B cell (primary cell): Measurements from ENCODE around the gene FAM53C. TPM values are rescaled to one million over a fixed set of nuclear protein-coding genes. Genes with fewer than 3 reads are reported as not detected.

Experiments used
- ATAC-seq: fragments of 200-7000 bp; cut with Tn5 transposase; one replicate; pipeline ENCODE4 v1.10.0; 2021; ENCODE audit warnings: low read depth, mild to moderate bottlenecking, moderate number of reproducible peaks, moderate library complexity
- CTCF ChIA-PET: fragments of 350-600 bp; sonication (Branson Sonifier 250); formaldehyde crosslinking; loops from one replicate; lab custom pipeline; 2021; ENCODE audit warnings: antibody characterized with exemption, inconsistent platforms; lab: Charles Lee
- POLR2A ChIA-PET: fragments of 350-600 bp; sonication (Branson Sonifier 250); formaldehyde crosslinking; loops from one replicate; lab custom pipeline; 2021; ENCODE audit warnings: antibody characterized with exemption; lab: Charles Lee
- DNase-seq: peaks from one replicate; pipeline ENCODE4 v3.0.0; 2013
- H2AFZ ChIP-seq: 2 replicates; pipeline ENCODE4 v1.6.1; 2012; ENCODE audit warnings: mild to moderate bottlenecking, low read depth, low read length; ENCODE audit not compliant: insufficient read depth, poor library complexity, severe bottlenecking
- H3K27ac ChIP-seq, 2 donors: 1 replicate in 1 of 2; 2 replicates in 1 of 2; pipeline ENCODE4 v1.5.1; 2012 to 2013; ENCODE audit warnings: low read length in 2 of 2, mild to moderate bottlenecking in 2 of 2, moderate library complexity in 1 of 2
- H3K27me3 ChIP-seq, 4 experiments: fragments of 200-600 bp in 1 of 4; sonication (generic) in 1 of 4; replicated peaks in 1 of 4; 1 replicate in 2 of 4; 2 replicates in 2 of 4; pipeline versions ENCODE4 v1.6.1 to v1.7.0; 2013 to 2016; ENCODE audit warnings: low read length in 3 of 4, mild to moderate bottlenecking in 2 of 4, mixed read lengths in 1 of 4, moderate library complexity in 1 of 4; ENCODE audit not compliant: insufficient read depth in 4 of 4, control insufficient read depth in 3 of 4; ENCODE audit errors: control extremely low read depth in 1 of 4
- H3K36me3 ChIP-seq, 2 experiments: replicated peaks in 1 of 2; 1 replicate in 1 of 2; 2 replicates in 1 of 2; pipeline versions ENCODE4 v1.6.1 to v1.7.1; 2013; ENCODE audit warnings: low read length in 1 of 2; ENCODE audit not compliant: insufficient read depth in 2 of 2, control insufficient read depth in 1 of 2; ENCODE audit errors: control extremely low read depth in 1 of 2, extremely low read depth in 1 of 2
- H3K4me1 ChIP-seq, 2 donors: fragments of 200-600 bp in 1 of 2; sonication (generic) in 1 of 2; 1 replicate in 1 of 2; 2 replicates in 1 of 2; pipeline versions ENCODE4 v1.5.1 to v1.6.1; 2013 to 2017; ENCODE audit warnings: low read length in 2 of 2; ENCODE audit not compliant: control insufficient read depth in 2 of 2, insufficient read depth in 2 of 2
- H3K4me2 ChIP-seq: replicated peaks from 2 replicates; pipeline ENCODE3; 2012; ENCODE audit warnings: mild to moderate bottlenecking, low read depth, low read length; ENCODE audit not compliant: poor library complexity, severe bottlenecking
- H3K4me3 ChIP-seq, 5 experiments: fragments of 200-600 bp in 1 of 5; sonication (generic) in 1 of 5; 1 replicate in 3 of 5; 2 replicates in 2 of 5; pipeline versions ENCODE4 v1.5.1 to v1.7.0; 2011 to 2016; ENCODE audit warnings: low read length in 4 of 5, mild to moderate bottlenecking in 4 of 5, low read depth in 2 of 5, control low read depth in 1 of 5, moderate library complexity in 1 of 5; ENCODE audit not compliant: insufficient read depth in 1 of 5; ENCODE audit errors: control extremely low read depth in 1 of 5, extremely low read depth in 1 of 5
- H3K79me2 ChIP-seq: fragments of 200-600 bp; sonication (generic); one replicate; pipeline ENCODE4 v1.6.0; 2016; ENCODE audit warnings: low read length; ENCODE audit not compliant: control insufficient read depth, insufficient read depth
- H3K9ac ChIP-seq: fragments of 200-600 bp; sonication (generic); 2 replicates; pipeline ENCODE4 v1.6.1; 2017; ENCODE audit warnings: mild to moderate bottlenecking, low read length, moderate library complexity
- H3K9me3 ChIP-seq, 3 donors: one replicate each; pipeline versions ENCODE4 v1.6.1 to v1.7.1; 2013; ENCODE audit warnings: low read length in 2 of 3; ENCODE audit not compliant: control insufficient read depth in 2 of 3, insufficient read depth in 1 of 3; ENCODE audit errors: control extremely low read depth in 1 of 3
- H4K20me1 ChIP-seq: 2 replicates; pipeline ENCODE4 v1.6.0; 2012; ENCODE audit warnings: mild to moderate bottlenecking, low read length; ENCODE audit not compliant: insufficient read depth, control insufficient read depth, poor library complexity, severe bottlenecking
- H3K27ac Mint-ChIP-seq: one replicate; pipeline ENCODE4 v1.8.0; 2021; ENCODE audit warnings: mixed read lengths
- H3K27me3 Mint-ChIP-seq: one replicate; pipeline ENCODE4 v1.8.0; 2021; ENCODE audit warnings: mixed read lengths
- H3K4me1 Mint-ChIP-seq: one replicate; pipeline ENCODE4 v1.8.0; 2021; ENCODE audit warnings: mixed read lengths
- H3K4me3 Mint-ChIP-seq: one replicate; pipeline ENCODE4 v1.8.0; 2021; ENCODE audit warnings: mixed read lengths
- H3K9me3 Mint-ChIP-seq: one replicate; pipeline ENCODE4 v1.8.0; 2022; ENCODE audit warnings: mixed read lengths; ENCODE audit not compliant: insufficient read depth
- CTCF ChIP-seq: fragments of 200-600 bp; IDR thresholded peaks from one replicate; pipeline ENCODE4 v1.8.0; 2022; ENCODE audit warnings: antibody characterized with exemption, mild to moderate bottlenecking
- EZH2 ChIP-seq: IDR thresholded peaks from 2 replicates; pipeline ENCODE4 v1.6.1; 2012; ENCODE audit warnings: borderline replicate concordance, low read depth, mild to moderate bottlenecking, moderate library complexity, low read length; ENCODE audit not compliant: insufficient read depth, poor library complexity, severe bottlenecking
- WGBS: methylation state at CpG from one replicate; pipeline ENCODE4 v1.1.5; 2013; ENCODE audit warnings: missing lambda C conversion rate; ENCODE audit not compliant: insufficient coverage; 5-methylcytosine and 5-hydroxymethylcytosine counted together
- intact Hi-C: fragments of 100-400 bp; cut with micrococcal nuclease; formaldehyde crosslinking; loops from one replicate; pipeline ENCODE4 v1.10.0; 2022
- polyA plus RNA-seq: library from polyadenylated mRNA; depleted of rRNA; stranded (reverse); fragments of >200 nt; gene quantifications from 2 replicates; pipeline ENCODE4 v1.2.3, GENCODE V29; 2012
- total RNA-seq, 2 donors: library from RNA; stranded (reverse); fragments of 120-200 nt in 1 of 2; gene quantifications; 1 replicate in 1 of 2; 2 replicates in 1 of 2; pipeline versions ENCODE4 v1.2.3 to v1.2.4, GENCODE V29; 2013 to 2022

The FAM53C gene
- total and polyA plus RNA-seq, 2 donors (not counting 1 experiment from before 2014, with no cell fraction given): 29.8 to 44.9 TPM

GRCh38 chr5:138354926-138355378 lies 16.9 kb downstream of the FAM53C start:
- intact Hi-C loops: loop anchor here (10.0 kb wide), 2 partner anchors 80 to 920 kb away; partner anchors contain the start of gene REEP2
- Mint-ChIP-seq H3K4me3 (peak overlapping the region; percentile 95), H3K9me3 (no peaks in the 10 kb centered on the region), H3K27me3 (no peaks in the 10 kb centered on the region), H3K27ac (peak overlapping the region; percentile 96), H3K4me1 (peaks cover 52% of the 10 kb centered on the region)
- Histone ChIP-seq H3K79me2 (peaks cover 73% of the 10 kb centered on the region), H3K27me3 (no peaks in the 10 kb centered on the region), H3K9me3 (peaks cover 0 to 7% (median 7%) of the 10 kb centered on the region in 3 donors), H3K4me3 (peak overlapping the region in 3 of 5 experiments; percentile 9 to 89 (median 78)), H3K4me2 (peak overlapping the region; percentile 73), H3K4me1 (peaks cover 25 to 30% of the 10 kb centered on the region in 2 donors), H3K9ac (peak overlapping the region; percentile 94), H3K27ac (peak overlapping the region in 1 of 2 donors; percentile 97), H2AFZ (no peak overlapping the region), H3K36me3 (no peaks in the 10 kb centered on the region), H4K20me1 (peaks cover 40% of the 10 kb centered on the region)
- CTCF ChIA-PET: interaction anchor here (1.3 to 9.3 kb wide), 4 partner anchors 15 to 95 kb away, joined by 7 to 278 read pairs (median 24); partner anchors contain the start of genes CDC25C and FAM53C
- ATAC-seq (no peak), DNase-seq (peak; percentile 40)
- POLR2A ChIA-PET: interaction anchor here (4.9 kb wide), 1 partner anchor 17 kb away, joined by 107 read pairs; the partner anchor contains the start of gene FAM53C
- WGBS: no CpG with 5 or more reads among the region's 6 CpGs
- TF ChIP-seq EZH2: no peak
- no peak for TF ChIP-seq CTCF

GRCh38 chr5:138359621-138360020 lies 21.6 kb downstream of the FAM53C start:
- CTCF ChIA-PET: no interaction called here
- H3K27ac ChIP-seq: no peak overlapping the region
- H3K79me2 ChIP-seq: peaks cover 91% of the 10 kb centered on the region
- H3K27me3 Mint-ChIP-seq: no peaks in the 10 kb centered on the region
- DNase-seq (no peak), ATAC-seq (no peak)
- WGBS: no CpG with 5 or more reads among the region's 3 CpGs
- TF ChIP-seq CTCF: no peak
- no peak for TF ChIP-seq EZH2
- no peak overlapping the region for H3K4me2 ChIP-seq
- no peak overlapping the region for H2AFZ ChIP-seq
- H3K4me1 Mint-ChIP-seq: peaks cover 41% of the 10 kb centered on the region
- H3K36me3 ChIP-seq: no peaks in the 10 kb centered on the region
- H4K20me1 ChIP-seq: peaks cover 67% of the 10 kb centered on the region
- peaks cover 14 to 22% of the 10 kb centered on the region in 2 donors for H3K4me1 ChIP-seq
- H3K27ac Mint-ChIP-seq: no peak overlapping the region
- H3K9me3 Mint-ChIP-seq: no peaks in the 10 kb centered on the region
- H3K4me3 Mint-ChIP-seq: no peak overlapping the region
- POLR2A ChIA-PET: interaction anchor here (0.6 kb wide), 1 partner anchor 74 kb away, joined by 7 read pairs; no protein-coding TSS in a partner anchor
- peaks cover 0 to 4% (median 0%) of the 10 kb centered on the region in 3 donors for H3K9me3 ChIP-seq
- H3K4me3 ChIP-seq: no peak overlapping the region
- intact Hi-C loops: loop anchor here (10.0 kb wide), 2 partner anchors 75 to 915 kb away; partner anchors contain the start of gene REEP2
- H3K27me3 ChIP-seq: no peaks in the 10 kb centered on the region
- no peak overlapping the region for H3K9ac ChIP-seq
